Right lung (tissue), 10 donors: ENCODE results near the gene NUDT4. TPM values are rescaled to one million over a fixed set of nuclear protein-coding genes. Genes with fewer than 3 reads are reported as not detected.

Experiments
- DNase-seq, 2 donors: peaks; one replicate each; pipeline ENCODE4 v3.0.0-alpha.2; 2013
- long read RNA-seq, 8 donors: transcript quantifications; one replicate each; lab custom pipeline, GENCODE V29; 2026
- polyA plus RNA-seq, 5 donors: library from polyadenylated mRNA; unstranded; fragments of 120-200 nt; gene quantifications; one replicate each; pipeline versions ENCODE4 v1.2.1 to v1.2.3, GENCODE V29; 2013; ENCODE audit warnings: inconsistent platforms in 1 of 5, low replicate concordance in 1 of 5; ENCODE audit not compliant: insufficient read length in 5 of 5, insufficient read depth in 1 of 5

Gene NUDT4
- polyA plus RNA-seq = 100 to 1,000 TPM in 4 of 5 donors, 10 to 100 TPM in 1; 99.7 to 136 (median 116) TPM
- long read RNA-seq, donor 1, full-length matches to known transcripts = 76 of 312 reads
- long read RNA-seq, donor 1, partial matches to known transcripts = 231 of 312 reads
- long read RNA-seq, donor 1, other reads (novel, unspliced or antisense) = 5 of 312 reads
- long read RNA-seq, donor 2, full-length matches to known transcripts = 52 of 52 reads
- long read RNA-seq, donor 2, partial matches to known transcripts = 0 of 52 reads
- long read RNA-seq, donor 2, other reads (novel, unspliced or antisense) = 0 of 52 reads
- long read RNA-seq, donor 3, full-length matches to known transcripts = 47 of 52 reads
- long read RNA-seq, donor 3, partial matches to known transcripts = 5 of 52 reads
- long read RNA-seq, donor 3, other reads (novel, unspliced or antisense) = 0 of 52 reads
- long read RNA-seq, donor 4, full-length matches to known transcripts = 26 of 34 reads
- long read RNA-seq, donor 4, partial matches to known transcripts = 8 of 34 reads
- long read RNA-seq, donor 4, other reads (novel, unspliced or antisense) = 0 of 34 reads
- long read RNA-seq, donor 5, full-length matches to known transcripts = 86 of 97 reads
- long read RNA-seq, donor 5, partial matches to known transcripts = 11 of 97 reads
- long read RNA-seq, donor 5, other reads (novel, unspliced or antisense) = 0 of 97 reads
- long read RNA-seq, donor 6, full-length matches to known transcripts = 68 of 68 reads
- long read RNA-seq, donor 6, partial matches to known transcripts = 0 of 68 reads
- long read RNA-seq, donor 6, other reads (novel, unspliced or antisense) = 0 of 68 reads
- long read RNA-seq, donor 7, full-length matches to known transcripts = 75 of 75 reads
- long read RNA-seq, donor 7, partial matches to known transcripts = 0 of 75 reads
- long read RNA-seq, donor 7, other reads (novel, unspliced or antisense) = 0 of 75 reads
- long read RNA-seq, donor 8, full-length matches to known transcripts = 20 of 86 reads
- long read RNA-seq, donor 8, partial matches to known transcripts = 18 of 86 reads
- long read RNA-seq, donor 8, other reads (novel, unspliced or antisense) = 48 of 86 reads

- peak; percentile 97 to 98 for DNase-seq
These were observed at the start of gene NUDT4 for GRCh38 chr12:93377252-93378195. Gene NUDT4 (plus strand): TSS chr12:93377925. CDS start chr12:93378323, 398 bp downstream.

GRCh38 chr12:93333054-93333453, 44.7 kb upstream of the NUDT4 start:
- DNase-seq = no peak

GRCh38 chr12:93333828-93334227, 43.9 kb upstream of the NUDT4 start:
- DNase-seq = no peak

GRCh38 chr12:93335603-93336162, 42.0 kb upstream of the NUDT4 start:
- no peak for DNase-seq

- DNase-seq = peak in 1 of 2 donors; percentile 29
These were observed 41.4 kb upstream of the NUDT4 start for GRCh38 chr12:93336291-93336741.

- no peak for DNase-seq
These were observed 39.1 kb upstream of the NUDT4 start for GRCh38 chr12:93338598-93338997.

- DNase-seq = no peak
These were observed 38.0 kb upstream of the NUDT4 start for GRCh38 chr12:93339695-93340094.

- no peak for DNase-seq
These were observed 36.2 kb upstream of the NUDT4 start for GRCh38 chr12:93341409-93342049.

- no peak for DNase-seq
These were observed 30.5 kb upstream of the NUDT4 start for GRCh38 chr12:93347054-93347785.

GRCh38 chr12:93348575-93349435, 28.9 kb upstream of the NUDT4 start:
- DNase-seq = no peak

- no peak for DNase-seq
These were observed 26.0 kb upstream of the NUDT4 start for GRCh38 chr12:93351726-93352125.

- no peak for DNase-seq
These were observed 25.4 kb upstream of the NUDT4 start for GRCh38 chr12:93352321-93352720.

GRCh38 chr12:93356214-93356613, 21.5 kb upstream of the NUDT4 start:
- no peak for DNase-seq

- no peak for DNase-seq
These were observed 19.7 kb upstream of the NUDT4 start for GRCh38 chr12:93358058-93358457.

GRCh38 chr12:93358821-93359220, 18.9 kb upstream of the NUDT4 start:
- DNase-seq = no peak

GRCh38 chr12:93360688-93361087, 17.0 kb upstream of the NUDT4 start:
- DNase-seq = no peak

GRCh38 chr12:93361151-93361919, 16.4 kb upstream of the NUDT4 start:
- DNase-seq = no peak
